HG02759 (cell line): ENCODE results near the gene MGA.
"Not testable (repeated sequence)": the region's sequence is repeated elsewhere in the genome, so short reads cannot be mapped to it uniquely, and the experiment has no call there.

Source experiments
- ATAC-seq: cut with Tn5 transposase; IDR thresholded peaks from one replicate; pipeline ENCODE4 v1.9.1; 2021; ENCODE audit warnings: mild to moderate bottlenecking, moderate library complexity; ENCODE audit not compliant: unreplicated experiment

Gene MGA

DNA sequence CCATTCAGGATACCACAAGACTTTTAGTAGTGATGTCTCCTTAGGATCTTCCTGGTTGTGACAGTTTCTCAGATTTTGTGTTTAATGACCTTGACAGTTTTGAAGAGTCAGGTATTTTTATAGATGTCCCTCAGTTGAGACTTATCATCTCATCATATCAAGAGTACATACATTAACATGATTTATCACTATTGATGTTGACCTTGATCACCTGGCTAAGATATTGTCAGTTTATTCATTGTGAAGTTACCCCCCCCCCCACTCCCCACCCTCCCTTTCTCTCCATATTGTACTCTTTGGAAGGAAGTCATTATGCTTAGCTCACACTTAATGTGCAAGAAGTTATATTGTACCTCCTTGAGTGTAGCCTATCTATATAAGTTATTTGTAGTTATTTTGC lies 42.9 kb downstream of the MGA start:
- no peak for ATAC-seq

DNA sequence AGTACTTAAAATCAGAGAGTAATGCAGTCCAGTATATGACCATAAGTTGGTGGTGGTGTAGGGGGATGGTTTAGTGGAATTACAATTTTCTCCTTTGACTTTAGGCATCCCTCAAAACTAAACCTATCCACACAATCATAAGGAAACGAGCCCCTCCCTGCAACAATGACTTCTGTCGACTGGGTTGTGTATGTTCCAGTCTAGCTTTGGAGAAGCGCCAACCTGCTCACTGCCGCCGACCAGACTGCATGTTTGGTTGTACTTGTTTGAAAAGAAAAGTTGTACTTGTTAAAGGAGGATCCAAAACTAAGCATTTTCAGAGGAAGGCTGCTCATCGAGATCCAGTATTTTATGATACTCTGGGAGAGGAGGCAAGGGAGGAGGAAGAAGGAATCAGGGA lies 52.8 kb downstream of the MGA start:
- ATAC-seq, result no peak

DNA sequence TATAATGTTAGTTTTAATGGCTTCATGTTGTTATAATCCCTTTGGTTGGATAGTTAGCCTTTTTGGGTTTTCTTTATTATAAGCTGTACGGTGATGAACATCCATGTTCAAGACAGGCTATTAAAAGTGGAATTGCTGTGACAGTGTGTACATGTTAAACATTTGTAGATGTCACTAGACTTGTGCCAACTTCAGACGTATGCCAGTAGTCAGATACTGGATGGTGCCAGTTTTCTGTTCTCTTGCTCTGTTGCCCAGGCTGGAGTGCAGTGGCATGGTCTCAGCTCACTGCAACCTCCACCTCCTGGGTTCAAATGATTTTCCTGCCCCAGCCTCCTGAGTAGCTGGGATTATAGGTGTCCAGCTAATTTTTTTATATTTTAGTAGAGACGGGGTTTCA lies 54.1 kb downstream of the MGA start:
- ATAC-seq, result no peak

DNA sequence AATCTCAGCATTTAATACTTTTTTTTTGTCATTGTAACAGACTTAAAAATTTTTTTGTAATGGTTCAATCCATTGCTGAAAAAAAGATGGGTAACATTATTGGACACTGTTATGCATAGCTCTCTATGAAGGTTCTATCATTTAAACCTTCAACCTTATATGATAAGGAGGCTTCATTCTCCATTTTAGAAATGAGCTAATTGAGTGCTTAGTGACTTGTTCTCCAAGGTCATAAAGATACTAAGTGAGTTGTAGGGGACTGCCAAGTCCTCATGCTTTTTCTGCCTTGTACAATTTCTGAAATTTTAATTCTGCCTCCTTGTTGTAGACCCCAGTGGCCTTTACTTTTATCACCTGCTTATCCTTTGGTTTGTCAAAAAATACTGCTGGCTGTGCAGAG lies 56.7 kb downstream of the MGA start:
- ATAC-seq, result no peak

DNA sequence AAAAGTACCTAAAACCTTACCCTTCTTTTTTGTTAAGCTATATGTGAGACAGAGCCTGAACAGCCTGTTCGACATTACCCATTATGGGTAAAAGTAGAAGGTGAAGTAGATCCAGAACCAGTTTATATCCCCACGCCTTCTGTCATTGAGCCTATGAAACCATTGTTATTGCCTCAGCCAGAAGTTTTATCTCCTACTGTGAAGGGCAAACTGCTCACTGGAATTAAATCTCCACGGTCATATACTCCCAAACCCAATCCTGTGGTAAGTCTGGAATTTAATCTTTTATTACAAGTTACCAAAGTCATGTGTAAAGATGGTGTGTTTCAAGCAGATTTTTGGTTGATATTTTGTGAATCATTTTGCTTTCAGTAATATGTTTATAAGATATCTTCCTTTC lies 66.9 kb downstream of the MGA start:
- no peak for ATAC-seq

DNA sequence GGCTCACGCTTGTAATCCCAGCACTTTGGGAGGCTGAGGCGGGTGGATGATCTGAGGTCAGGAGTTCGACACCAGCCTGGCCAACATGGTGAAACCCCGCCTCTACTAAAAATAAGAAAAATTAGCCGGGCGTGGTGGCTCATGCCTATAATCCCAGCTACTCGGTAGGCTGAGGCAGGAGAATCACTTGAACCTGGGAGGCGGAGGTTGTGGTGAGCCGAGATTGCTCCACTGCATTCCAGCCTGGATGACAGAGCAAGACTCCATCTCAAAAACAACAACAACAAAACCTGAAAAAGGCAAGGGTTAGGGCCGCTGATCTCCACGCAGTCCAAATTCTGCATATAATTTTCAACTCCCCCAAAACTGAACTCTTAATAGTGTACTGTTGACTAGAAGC lies 67.9 kb downstream of the MGA start:
- not testable (repeated sequence) for ATAC-seq

DNA sequence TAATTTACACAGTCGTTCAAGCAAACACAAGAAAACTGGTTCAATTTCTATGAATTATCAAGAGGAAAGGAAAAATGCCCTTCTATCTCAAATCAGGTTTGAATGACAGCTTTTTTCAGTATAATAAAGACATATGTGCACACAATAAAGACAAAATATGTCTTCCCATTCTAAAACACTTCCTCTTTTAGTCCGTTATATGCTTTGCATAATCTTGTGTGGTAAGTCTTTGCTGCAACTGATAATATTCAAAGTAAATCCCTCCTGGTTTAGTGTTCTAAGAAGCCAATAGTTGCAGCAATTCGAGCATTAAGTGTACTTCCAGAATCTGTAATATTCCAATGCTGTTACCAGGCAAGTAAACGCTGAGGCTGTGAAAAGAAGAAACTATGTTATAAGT lies 70.3 kb downstream of the MGA start:
- ATAC-seq, result no peak

DNA sequence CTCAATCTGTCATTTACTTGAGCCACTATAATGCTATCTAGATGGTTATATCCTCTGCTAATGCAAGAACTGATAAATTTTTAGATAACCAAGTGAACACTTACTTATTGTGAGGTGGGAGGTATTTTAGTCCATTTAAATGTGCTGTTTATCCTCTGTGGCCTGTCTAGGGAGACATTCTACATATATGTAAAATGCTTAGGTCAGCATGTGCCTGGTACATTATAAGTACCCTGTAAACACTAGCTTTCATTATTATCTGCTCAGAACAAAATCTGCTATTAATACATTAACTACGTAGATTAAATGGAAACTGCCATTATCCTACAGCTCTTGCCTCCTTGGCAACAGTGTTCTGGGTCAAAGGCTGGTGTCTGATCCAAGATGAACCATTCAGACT lies 72.3 kb downstream of the MGA start:
- ATAC-seq, result no peak

DNA sequence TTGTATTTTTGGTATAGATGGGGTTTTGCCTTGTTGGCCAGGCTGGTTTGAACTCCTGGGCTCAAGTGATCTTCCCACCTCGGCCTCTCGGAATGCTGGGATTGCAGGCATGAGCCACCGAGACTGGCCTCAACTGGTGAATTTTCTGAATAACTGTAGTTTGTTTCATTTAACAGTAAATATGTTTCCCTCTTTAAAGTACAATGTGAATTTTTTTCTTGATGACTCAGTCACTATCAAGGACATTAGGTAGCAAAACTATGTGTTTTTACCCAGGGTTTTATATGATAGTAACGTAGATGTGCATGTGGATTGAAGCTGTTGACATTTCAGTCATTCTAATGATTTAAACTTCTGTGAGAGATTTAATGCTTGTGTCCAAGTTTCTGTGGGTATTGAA lies 73.9 kb downstream of the MGA start:
- no peak for ATAC-seq

DNA sequence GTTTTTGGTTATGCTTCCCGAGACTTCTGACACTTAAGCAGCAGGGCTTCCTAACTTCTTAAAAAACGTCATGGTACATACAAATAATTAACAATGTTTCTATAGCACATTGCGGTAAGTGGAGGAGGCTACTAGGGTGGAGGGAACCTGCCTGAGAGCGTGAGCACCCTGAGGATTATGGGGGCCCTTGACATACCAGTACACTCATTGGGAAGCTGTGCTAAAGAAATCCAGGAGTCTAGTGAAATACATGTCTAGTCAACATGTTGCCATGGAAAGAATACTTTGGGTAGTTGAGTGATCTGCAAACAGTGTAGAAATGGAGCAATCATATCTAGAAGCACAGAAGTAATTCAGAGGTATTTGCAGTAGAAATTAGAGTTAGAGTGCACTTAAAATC lies 74.8 kb downstream of the MGA start:
- ATAC-seq, result no peak

DNA sequence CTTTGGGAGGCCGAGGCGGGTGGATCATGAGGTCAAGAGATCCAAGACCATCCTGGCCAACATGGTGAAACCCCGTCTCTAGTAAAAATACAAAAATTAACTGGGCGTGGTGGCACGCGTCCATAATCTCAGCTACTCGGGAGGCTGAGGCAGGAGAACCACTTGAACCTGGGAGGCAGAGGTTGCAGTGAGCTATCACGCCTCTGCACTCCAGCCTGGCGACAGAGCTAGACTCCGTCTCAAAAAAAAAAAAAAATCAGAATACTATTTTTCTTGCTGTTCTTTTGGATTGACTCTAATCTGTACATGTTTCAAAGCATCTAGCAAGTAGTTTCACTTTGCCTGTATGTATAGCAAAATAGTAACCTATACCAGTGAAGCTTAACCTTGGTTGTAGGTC lies 75.3 kb downstream of the MGA start:
- ATAC-seq, result not testable (repeated sequence)

DNA sequence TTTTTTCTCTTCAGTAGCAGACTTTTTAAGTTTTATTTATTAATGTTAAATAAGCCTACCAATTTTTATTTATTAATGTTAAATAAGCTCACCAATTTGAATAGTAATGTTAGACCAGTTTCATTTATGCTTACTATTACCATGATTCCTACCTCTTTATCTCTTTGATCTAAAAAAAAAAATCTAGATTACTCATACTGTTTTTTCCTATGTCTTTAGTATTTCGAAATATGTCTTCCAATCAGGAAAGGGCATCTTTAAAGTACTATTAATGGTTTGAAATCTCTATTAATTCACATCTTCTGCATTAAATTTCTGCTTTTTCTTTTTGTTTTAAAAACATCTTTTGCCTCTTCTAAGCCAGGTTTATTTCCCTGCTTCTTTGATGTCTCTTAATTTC lies 86.6 kb downstream of the MGA start:
- ATAC-seq, result no peak

DNA sequence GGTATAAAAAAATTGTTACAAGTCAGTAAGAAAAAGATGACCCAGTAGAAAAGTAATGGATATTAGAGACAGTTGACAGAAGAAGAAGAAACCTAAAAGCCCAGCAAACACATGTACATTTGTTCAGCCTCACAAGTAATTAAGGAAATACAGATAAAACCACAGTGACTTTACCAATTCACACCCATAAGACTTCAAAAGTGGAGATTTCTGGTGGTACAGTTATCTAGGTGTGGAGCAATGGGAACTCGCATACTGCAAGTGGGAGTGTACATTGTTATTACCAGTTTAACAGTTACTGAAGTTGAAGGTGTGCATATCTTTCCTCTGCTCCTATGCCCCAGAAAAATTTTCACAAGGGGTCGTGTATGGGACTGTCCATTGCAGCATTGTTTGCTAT lies 96.0 kb downstream of the MGA start:
- no peak for ATAC-seq

DNA sequence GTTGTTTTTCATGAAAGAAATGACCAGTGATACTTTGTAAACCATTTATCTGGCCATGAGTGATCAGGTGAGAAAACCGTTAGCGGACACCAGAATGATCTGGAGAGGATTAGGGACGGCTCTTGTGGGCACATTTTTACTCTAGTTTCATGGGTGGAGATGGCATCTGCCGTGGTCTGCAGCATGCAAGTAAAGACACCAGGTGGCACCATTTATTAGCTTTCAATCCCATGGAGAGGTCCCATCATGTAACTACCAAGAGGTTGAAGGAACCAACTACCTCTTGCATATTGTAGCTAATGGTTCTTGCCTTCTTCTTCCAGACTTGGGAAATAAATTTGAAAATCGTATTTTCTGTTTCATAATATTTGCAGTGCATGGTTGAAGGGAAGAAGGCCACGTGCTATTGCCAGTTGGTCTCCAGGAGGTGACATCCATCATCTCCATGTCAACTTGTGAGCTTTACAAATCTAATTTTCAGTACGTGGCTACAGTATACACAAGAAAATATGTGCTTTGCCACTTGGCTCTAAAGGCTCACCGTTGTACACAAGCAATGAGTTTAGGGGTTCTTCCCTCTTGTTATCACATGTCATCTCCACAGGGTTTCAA lies 112.6 kb downstream of the MGA start:
- ATAC-seq, result no peak

DNA sequence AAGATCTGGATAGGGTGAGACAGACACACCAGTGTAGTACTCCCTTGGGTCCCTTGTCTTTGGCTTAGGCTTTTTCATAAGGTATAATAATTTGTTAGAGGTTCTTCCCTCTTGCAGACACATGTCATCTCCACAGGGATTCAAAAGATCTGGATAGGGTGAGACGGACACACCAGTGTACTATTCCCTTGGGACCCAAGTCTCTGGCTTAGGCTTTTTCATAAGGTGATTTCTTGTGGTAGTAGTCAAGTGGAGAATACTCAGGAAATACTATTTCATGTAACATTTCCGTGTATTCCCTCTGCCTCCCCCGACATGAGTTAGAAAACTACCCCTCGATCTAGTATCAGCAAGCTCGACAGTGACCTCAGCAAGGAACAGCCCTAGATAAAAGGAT lies 113.1 kb downstream of the MGA start:
- ATAC-seq, result no peak

DNA sequence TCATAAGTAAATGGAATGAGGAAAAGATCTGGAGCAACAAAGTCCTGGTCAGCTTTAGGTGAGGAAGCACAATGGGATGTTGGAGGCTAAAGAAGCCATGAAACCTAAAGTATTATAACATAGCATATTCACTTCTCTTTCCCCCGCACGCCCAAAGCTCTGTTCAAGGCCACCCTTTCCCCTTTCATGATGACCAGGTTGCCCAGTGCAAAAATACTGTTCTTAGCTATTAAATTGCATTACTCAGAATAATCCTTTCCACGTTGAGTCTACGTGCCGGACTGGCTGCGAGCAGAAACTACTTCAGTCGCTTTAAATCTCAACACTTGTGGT lies 113.5 kb downstream of the MGA start:
- ATAC-seq, result no peak

DNA sequence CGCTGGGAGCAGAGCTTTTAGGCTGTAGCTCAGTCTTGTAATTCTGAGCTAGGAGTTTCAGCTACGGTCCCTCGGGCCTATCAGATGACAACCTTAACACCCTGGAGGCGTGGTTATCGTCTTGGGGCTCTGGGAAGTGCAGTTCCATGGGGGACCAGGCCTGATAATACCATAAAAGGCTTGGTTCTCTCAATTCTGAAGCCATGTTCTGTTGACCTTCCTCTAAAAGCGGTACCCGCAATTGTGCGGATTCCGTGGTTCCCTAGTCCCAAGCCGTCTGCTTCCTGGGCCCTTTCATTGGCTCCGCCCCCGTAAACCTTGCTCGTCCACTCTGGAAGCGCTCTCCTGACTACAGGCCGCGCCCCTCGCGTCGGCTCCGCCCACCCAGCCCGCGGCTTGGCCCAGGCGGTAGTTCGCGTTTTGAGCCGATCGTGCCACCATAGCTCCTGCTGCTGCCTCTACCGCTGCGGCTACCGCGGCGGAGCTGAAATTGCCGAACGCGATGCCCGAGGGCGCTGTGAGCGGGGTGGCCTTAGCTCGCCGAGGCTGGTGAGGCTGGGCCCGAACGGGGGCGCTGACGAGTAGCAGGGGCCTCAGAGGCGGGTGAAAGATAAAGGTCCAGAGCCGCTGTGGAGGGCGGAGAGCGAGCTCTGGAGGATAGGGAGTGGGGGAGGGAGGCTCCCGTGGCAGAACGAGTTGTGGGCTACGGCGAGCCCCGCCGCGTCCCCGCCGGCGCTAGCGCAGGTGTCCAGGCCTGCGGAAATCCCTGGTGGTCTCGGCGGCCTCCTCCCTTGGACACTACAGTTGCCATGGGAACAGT lies 114.1 kb downstream of the MGA start, which contains the start of gene MAPKBP1:
Gene MAPKBP1, plus strand, starts transcription at position 423 of the 820 bp plus-strand sequence. CDS start 792 bp downstream, outside the sequence.
- peak; percentile 85 for ATAC-seq

DNA sequence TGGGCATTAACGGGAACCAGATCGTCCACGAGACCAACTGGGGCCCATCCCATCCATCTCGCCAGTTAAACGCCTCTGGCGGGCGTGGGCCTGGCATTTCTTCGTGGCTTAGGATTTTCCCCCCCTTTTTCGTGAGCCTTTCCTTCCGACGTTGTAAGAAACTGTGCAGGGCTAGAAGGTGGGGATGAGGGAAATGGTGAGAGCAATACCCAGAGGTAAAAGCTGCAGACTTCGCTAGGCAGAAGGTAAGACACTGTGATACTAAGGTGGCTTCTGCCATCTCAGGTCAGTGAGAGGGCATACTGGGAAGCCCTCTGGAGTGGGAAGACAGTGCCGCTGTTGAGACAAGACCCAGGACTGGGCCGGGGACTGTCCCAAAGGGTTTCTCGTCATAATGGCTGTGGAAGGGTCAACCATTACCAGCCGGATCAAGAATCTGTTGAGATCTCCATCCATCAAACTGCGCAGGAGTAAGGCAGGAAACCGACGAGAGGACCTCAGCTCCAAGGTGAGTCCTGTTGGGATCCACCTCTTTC lies 114.7 kb downstream of the MGA start:
- ATAC-seq, result no peak

DNA sequence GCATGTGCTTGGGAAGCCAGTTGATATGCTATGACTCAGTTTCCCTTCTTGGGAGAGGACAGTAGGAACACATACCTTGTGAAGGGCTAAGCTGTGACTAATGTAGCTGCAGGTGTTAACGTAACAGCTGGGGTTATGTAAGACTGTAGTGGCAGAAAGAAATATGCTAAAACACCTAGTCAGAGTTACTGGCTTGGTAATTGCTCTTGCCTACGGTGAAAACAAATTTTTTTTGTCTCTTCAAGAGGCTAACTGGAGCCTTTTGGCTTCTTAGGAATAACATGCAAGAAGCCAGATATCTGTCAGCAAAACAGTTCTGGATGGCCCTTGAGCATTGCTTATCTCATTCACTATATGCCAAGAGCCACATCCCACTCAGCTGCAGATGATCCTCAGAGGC lies 115.4 kb downstream of the MGA start:
- ATAC-seq, result no peak

DNA sequence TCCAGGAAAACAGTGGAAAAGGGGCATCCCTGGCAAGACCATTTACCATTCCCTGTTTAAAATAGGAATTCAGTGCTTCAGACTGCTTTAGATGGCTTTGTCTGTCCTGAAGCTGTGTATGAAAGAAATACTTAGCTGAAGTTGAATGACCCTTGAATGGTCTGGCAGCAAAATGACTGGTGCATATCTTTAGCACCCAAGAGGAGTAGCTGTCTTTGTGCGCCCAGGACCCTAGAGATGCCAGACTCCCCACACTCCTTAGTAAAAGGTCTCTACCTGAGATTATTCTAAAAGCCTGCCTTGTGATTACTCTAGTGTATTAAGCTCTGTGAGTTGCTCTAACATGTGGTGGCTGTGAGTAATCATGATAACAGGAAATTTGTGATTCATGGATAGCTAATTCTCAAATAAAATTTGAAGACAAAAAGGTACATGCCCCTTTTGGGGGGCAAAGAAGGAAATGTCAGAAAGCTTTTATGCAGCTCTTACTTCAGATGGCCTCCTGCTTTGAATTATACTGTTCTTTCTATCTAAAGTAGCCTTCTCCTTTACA lies 117.3 kb downstream of the MGA start:
- no peak for ATAC-seq

DNA sequence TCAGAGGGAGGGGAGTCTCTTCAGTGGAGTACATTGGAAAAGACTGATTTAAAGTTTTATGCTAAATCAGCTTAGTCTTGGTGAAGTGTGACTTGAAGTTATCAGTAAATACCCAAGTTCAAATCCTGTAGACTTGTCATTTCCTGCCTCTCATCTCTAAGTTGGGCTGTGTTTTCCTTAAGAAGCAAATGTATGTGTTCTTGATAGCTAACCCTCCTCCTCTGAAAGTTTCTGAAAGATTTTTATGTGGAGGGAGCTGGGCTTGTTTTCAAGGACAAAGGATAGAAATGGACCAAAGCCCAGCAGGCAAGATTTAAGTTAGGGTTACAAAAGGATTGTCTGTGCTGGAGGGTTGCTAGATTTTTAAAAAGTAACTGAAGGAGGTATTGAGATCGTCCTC lies 118.3 kb downstream of the MGA start:
- ATAC-seq, result no peak

DNA sequence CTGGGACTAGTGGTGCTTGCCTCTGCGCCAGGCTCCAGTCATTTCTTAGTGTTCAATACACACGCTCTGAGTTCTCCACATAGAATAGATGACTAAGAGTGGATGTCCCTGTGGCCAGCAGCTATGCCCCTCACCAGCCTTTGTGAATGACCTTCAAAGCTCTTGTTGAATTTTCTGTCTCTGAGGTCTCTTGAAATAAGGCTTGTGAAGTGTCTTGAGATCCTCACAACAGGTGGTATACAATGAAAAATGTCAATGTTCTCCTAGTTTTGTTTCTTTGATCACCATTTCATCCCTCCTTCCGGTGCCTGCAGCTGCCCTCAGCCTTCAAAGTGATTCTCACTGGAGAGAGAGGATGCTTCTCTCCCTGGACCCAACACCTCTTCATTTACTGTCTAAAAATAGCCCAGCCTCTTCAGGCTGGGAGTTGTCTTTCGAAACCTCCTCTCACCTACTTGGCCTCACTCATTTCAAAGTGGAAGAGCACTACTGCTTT lies 119.5 kb downstream of the MGA start:
- no peak for ATAC-seq
